ENCODE data around the gene IGSF9. TPM values are rescaled to one million over a fixed set of nuclear protein-coding genes. Genes with fewer than 3 reads are reported as not detected.

Gene IGSF9
- total and polyA plus RNA-seq, 2 of the 4 experiments (the other 2 are of a cell fraction), result 0.05 TPM; not detected in 1

DNA sequence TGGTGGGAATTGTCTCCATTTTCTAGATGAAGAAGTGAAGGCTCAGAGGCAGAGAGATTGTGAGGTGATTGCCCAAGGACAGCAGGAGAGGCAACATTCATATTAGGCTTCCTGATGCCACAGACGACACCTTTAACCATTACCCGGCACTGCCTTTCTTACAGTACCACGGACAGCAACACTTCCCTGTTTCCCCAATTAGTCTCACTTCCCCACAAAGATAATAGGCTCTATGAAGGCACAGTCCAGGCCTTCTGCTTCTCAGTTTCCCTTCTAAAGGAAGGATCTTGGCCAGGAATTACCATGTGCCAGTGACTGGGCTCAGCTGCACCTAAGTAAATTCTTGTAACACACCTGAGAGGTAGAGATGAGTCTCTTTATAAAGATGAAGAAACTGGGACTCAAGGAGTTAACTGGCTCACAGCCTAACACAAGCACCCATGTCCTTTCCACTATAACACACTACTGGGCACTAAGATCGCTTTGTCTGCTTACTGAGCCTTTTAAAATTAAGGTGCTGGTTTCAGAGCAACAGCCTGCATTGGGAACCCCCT, 9.6 kb downstream of the IGSF9 start:
- no CpG with 5 or more reads among the region's 4 CpGs for WGBS, 2 experiments (ENCODE audit: extremely low coverage in 2 of 2, insufficient read length in 1 of 2)
- ATAC-seq (ENCODE audit: low read depth) (no peak), DNase-seq (no peak)
- Histone ChIP-seq H4K91ac (ENCODE audit: insufficient read depth, low read depth, low read length) (no peak overlapping the region), H3K9ac (ENCODE audit: low read depth, low read length) (no peak overlapping the region), H3K9me1 (ENCODE audit: insufficient read depth, low read length) (no peaks in the 10 kb centered on the region), H2BK15ac (ENCODE audit: low read depth, low read length) (no peak overlapping the region), H3K18ac (ENCODE audit: low read depth, low read length) (no peak overlapping the region), H4K5ac (ENCODE audit: low read depth, low read length) (no peak overlapping the region), H2AK9ac (replicated peaks; ENCODE audit: low read depth, low read length, poor library complexity) (no peak overlapping the region), H3K4me2 (ENCODE audit: low read depth, low read length) (no peak overlapping the region), H3K23ac (ENCODE audit: low read depth, low read length) (no peak overlapping the region), H2BK20ac (ENCODE audit: low read depth, low read length) (no peak overlapping the region), H4K20me1 (ENCODE audit: insufficient read depth, low read length) (no peaks in the 10 kb centered on the region), H3K36me3 (ENCODE audit: control insufficient read depth, insufficient read depth, low read length) (no peaks in the 10 kb centered on the region), H2BK120ac (ENCODE audit: low read depth, low read length) (no peak overlapping the region), H2AFZ (replicated peaks; ENCODE audit: low read length, poor library complexity) (no peak overlapping the region), H3K79me1 (ENCODE audit: low read depth in 1 of 2, low read length in 2 of 2) (no peaks in the 10 kb centered on the region), H2AK5ac (ENCODE audit: low read depth, low read length) (no peak overlapping the region; the same call in 1 of the 2 replicates), H3K27me3 (ENCODE audit: control insufficient read depth, insufficient read depth, low read length) (peaks cover 32% of the 10 kb centered on the region), H3K14ac (replicated peaks; ENCODE audit: low read depth, low read length) (no peak overlapping the region), H4K8ac (ENCODE audit: low read depth in 2 of 2, low read length in 2 of 2) (no peak overlapping the region), H2BK5ac (ENCODE audit: low read depth, low read length, poor library complexity, severe bottlenecking) (no peak overlapping the region), H3K9me3 (ENCODE audit: control insufficient read depth, insufficient read depth, low read length) (no peaks in the 10 kb centered on the region), H3K4me3 (ENCODE audit: insufficient read depth, low read depth, low read length) (no peak overlapping the region), H3K4me1 (ENCODE audit: control insufficient read depth, insufficient read depth, low read length) (no peaks in the 10 kb centered on the region), H3K56ac (ENCODE audit: extremely low read depth, insufficient read depth, low read length) (no peak overlapping the region), H3K4ac (ENCODE audit: low read depth, low read length) (no peak overlapping the region), H3K27ac (ENCODE audit: insufficient read depth, low read length) (no peak overlapping the region)
- CTCF ChIA-PET, result interaction anchor here (6.4 kb wide), 1 partner anchor 71 kb away, joined by 48 read pairs; no protein-coding TSS in a partner anchor
- dilution Hi-C loops (cut with HindIII; ENCODE audit: low sequenced_read_pairs, unreplicated experiment), result no loop called here
- in situ Hi-C loops (cut with MboI; ENCODE audit: low sequenced_read_pairs), result loop anchor here (5.0 to 10.0 kb wide), 2 partner anchors 72 to 439 kb away; no protein-coding TSS in a partner anchor
- intact Hi-C loops (cut with micrococcal nuclease), result loop anchor here (1.0 kb wide), 1 partner anchor 71 kb away; no protein-coding TSS in a partner anchor
- POLR2A ChIA-PET (ENCODE audit: unreplicated experiment), result no interaction called here
- BruUV-seq (replicated peaks), result no TSS peak
- TF ChIP-seq RCOR1 (IDR thresholded peaks at IDR 0.05; ENCODE audit: insufficient replicate concordance, low read length) (no peak), SMC3 (IDR thresholded peaks at IDR 0.05; ENCODE audit: low read depth, low read length) (no peak), CHD1 (IDR thresholded peaks at IDR 0.05; ENCODE audit: low read depth, low read length) (no peak), BHLHE40 (IDR thresholded peaks at IDR 0.05; ENCODE audit: low read depth, low read length) (no peak), NFE2L2 (IDR thresholded peaks at IDR 0.05; ENCODE audit: low read depth, low read length) (no peak), POLR2A (IDR thresholded peaks at IDR 0.05; ENCODE audit: low read depth, low read length) (no peak), MXI1 (IDR thresholded peaks at IDR 0.05; ENCODE audit: borderline replicate concordance, low read depth, low read length) (no peak), RFX5 (IDR thresholded peaks at IDR 0.05; ENCODE audit: low read depth, low read length) (no peak), RAD21 (IDR thresholded peaks at IDR 0.05; ENCODE audit: low read length) (no peak), CEBPB (IDR thresholded peaks at IDR 0.05; ENCODE audit: low read depth, low read length) (no peak)
- TF ChIP-seq, protein P1, sequence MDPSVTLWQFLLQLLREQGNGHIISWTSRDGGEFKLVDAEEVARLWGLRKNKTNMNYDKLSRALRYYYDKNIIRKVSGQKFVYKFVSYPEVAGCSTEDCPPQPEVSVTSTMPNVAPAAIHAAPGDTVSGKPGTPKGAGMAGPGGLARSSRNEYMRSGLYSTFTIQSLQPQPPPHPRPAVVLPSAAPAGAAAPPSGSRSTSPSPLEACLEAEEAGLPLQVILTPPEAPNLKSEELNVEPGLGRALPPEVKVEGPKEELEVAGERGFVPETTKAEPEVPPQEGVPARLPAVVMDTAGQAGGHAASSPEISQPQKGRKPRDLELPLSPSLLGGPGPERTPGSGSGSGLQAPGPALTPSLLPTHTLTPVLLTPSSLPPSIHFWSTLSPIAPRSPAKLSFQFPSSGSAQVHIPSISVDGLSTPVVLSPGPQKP (IDR thresholded peaks at IDR 0.05; ENCODE audit: borderline replicate concordance, low read depth, low read length), result no peak

Measured in IMR-90 (cell line).